GM21737 (cell line): Measurements from ENCODE around the gene LPAR6.
"Not testable (repeated sequence)": the region's sequence is repeated elsewhere in the genome, so short reads cannot be mapped to it uniquely, and the experiment has no call there.

ENCODE experiments used
- ATAC-seq: cut with Tn5 transposase; IDR thresholded peaks from one replicate; pipeline ENCODE4 v1.9.1; 2021; ENCODE audit warnings: mild to moderate bottlenecking, moderate library complexity; ENCODE audit not compliant: unreplicated experiment

LPAR6 gene

DNA sequence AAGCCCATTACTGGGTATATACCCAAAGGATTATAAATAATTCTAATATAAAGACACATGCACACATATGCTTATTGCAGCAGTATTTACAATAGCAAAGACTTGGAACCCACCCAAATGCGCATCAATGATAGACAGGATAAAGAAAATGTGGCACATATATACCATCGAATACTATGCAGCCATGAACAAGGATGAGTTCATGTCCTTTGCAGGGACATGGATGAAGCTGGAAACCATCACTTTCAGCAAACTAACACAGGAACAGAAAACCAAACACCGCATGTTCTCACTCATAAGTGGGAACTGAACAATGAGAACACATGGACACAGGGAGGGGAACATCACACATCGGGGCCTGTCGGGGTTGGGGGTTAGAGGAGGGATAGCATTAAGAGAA lies 9.1 kb upstream of the LPAR6 start:
- ATAC-seq, result not testable (repeated sequence)

DNA sequence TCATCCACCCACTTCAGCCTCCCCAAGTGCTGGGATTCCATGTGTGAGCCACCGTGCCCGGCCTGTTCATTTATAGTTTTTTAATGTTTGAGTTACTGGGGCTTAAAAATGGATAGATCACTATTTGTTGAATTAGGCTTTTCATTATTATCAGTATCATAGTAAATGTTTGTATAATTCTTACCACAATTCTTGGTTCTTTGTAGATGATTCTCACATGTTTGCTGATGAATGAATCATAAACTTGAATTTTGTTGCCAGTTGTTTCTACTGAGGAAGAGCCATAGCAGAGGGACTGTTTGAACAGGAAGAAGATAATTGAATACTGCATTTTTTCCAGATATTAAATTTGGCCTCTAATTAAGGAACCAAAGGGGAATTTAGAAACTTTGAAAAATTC lies 2.6 kb upstream of the LPAR6 start:
- ATAC-seq, result no peak

DNA sequence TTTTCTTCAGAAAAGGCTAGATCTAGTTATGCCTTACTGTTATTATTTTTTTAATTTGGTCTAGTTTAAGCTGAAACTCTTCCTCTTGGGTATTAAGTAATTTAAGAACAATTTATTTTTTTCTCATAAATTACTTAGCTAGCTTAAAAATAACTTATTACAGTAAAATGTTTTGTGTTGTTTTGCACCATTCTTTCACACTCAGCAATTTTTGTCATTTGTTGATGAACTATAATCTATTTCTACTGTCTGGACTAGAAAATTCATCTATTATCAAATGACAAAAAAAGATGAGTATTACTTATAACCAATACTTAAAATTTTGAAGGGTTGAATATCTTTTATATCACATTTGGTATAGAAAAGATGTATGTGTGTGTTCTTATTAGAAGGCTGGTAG lies 1.6 kb upstream of the LPAR6 start:
- ATAC-seq, result no peak

DNA sequence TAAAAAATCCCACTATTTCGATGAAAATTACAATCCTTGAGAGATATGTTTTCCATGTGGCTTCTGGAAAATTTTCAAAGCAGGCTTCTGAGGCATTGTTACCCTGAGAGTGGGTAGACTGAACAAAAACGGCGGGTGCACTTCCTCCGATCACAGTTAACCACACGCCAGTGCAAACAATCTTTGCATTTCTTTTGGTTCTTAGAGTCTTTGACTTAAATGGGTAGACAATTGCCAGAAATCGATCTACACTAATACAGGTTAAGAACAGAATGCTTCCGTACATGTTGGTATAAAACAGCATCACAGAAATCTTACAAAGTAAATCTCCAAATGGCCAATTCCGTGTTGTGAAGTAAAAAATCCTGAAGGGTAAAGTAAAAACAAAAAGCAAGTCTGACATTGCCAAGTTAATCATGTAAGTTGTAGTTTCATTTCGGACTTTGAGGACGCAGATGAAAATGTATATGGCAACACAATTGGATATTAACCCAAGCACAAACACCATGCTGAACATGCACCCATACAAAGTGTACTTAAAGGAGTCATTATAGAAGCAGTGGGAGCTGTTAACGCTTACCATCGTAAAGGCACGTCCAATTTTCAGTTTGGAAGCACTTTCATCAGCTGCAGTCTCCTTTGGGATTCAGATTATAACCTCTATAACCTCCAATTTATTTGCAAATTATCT lies 927 bp downstream of the LPAR6 start:
- ATAC-seq, result no peak

DNA sequence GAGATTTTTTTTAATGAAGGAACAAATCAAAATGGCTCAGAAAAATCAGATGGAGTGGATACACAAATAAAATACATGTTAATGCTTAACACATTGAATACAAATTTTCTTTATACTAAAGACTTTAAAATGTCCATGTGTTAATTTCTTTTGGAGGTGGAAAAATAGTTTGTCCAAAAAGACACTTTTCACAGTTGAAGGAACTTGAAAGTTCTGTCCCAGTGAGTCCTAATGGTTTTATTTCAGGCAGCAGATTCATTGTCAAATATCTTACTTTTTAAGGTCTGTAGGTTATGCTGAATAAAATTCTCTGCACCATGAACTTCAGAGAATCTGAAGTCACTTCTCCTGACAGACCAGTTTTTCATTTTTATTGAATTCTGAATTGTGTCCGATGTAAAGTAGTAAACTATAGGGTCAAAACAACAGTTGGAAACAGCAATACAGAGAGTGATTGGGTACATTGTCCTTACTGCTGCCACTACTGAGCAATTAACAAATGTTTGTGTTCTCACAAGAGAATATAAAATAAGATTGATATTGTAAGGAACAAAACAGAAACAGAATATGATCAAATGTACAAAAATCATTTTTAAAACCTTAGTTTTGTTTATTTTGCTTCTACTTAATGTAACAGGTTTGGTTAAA lies 1.6 kb downstream of the LPAR6 start:
- no peak for ATAC-seq

DNA sequence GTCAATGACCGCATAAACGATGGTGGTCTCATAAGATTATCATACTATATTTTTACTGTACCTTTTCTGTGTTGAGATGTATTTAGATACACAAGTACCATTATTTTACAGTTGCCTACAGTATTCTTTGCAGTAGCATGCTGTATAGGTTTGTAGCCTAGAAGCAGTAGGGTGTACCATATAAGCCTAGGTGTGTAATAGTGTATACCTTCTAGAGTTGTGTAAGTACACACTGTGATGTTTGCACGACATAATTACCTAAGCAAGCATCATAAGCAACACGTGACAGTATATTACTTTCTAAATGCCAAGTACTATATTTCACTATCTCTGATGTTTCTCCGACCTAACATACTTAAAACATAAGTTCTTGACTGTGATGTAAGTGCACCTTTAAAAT lies 2.7 kb downstream of the LPAR6 start:
- ATAC-seq, result no peak

DNA sequence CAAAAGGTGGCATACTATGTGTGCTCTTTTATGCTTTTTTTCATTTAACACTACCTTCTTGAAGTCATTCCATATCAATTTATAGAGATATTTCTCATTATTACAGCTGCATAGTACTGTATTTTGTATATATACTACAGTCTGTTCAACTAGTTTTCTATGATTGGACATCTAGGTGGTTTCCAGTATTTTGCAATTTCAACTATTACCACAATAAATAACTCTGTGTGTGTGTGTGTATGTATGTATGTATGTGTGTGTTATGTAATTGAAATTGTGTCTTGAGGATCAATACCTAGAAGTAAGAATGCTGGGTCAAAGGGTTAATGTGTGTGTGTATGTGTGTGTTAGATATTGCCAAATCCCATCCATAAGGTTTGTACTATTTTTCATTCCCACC lies 7.0 kb downstream of the LPAR6 start:
- no peak for ATAC-seq

DNA sequence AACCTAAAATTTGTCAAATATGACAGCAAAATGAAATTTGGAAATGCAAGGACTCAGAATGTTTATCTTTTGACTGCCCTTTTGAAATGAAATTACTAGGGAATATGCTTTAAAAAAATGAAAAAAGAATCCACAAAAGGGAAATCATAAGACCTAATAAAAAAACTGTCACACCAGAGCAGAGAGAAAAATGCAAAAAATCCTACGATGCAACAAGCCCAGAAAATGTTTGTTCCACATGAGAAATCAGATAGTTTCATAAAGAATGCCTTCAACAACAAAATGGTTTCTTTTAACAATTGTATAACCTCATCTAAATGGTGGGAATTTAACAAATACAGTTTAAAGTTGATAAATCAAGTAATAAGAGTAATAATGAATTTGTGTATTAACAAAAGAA lies 8.0 kb downstream of the LPAR6 start:
- no peak for ATAC-seq

DNA sequence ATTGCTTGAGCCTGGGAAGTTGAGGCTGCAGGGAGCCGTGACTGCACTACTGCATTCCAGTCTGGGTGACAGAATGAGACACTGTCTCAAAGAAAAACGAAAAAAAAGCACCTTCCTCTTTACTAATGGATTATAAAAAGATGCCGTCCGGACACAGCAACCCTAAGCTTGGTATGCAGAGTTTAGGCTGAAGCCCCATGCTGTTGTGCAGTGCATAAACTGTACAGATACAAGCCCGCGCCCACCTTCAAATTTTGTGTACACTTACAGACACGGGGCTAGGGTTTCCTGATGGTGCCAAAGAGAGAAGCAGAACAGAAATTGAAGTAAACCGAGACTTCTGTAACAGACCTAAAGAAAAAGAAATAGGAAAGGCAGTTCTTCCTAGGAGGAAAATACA lies 9.0 kb downstream of the LPAR6 start:
- no peak for ATAC-seq

DNA sequence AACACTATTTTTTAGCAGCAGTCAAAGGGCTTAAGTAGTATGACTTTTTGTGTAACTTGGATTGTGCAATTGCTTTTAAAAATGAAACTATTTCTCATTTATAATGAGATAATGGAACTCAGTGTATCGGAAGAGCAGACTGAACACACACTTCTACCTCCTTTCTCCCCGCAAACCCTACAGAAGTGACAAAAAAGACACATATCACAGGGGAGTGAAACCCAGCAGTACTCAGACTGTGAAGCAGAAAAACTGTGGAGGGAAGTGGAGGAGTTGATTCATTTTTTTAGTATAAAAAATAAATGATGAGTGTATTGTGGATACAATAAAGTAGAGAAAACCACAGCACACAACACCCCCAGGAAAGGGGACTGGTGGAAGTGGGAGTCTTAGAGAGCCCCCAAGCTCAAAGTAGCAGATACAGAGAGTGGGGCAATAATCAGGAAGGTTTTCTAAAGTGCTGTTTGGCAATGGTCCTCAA lies 9.7 kb downstream of the LPAR6 start:
- ATAC-seq, result peak; percentile 47

DNA sequence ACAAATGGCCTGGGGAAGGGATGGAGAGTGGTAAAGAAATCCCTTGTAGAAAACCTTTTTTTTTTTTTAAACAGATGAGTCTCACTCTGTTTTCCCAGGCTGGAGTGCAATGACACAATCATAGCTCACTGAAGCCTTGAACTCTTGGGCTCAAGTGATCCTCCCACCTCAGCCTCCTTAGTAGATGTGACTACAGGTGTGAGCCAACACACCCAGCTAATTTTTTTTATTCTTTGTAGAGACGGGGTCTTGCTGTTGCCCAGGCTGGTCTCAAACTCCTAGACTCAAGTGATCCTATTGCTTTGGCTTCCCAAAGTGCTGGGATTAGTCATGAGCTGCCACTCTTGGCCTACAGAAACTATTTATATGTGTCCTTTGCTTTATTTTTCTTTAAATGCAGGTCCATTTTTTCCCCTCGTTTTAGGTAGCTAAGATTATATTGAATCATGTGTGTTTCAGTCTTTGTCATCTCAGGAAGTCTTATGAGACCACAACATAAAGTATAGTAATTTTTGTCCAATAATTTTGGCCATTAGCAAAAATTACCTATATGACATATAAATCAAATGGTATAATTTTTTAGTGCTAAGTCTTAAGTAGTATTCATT lies 10.5 kb downstream of the LPAR6 start:
- no peak for ATAC-seq

DNA sequence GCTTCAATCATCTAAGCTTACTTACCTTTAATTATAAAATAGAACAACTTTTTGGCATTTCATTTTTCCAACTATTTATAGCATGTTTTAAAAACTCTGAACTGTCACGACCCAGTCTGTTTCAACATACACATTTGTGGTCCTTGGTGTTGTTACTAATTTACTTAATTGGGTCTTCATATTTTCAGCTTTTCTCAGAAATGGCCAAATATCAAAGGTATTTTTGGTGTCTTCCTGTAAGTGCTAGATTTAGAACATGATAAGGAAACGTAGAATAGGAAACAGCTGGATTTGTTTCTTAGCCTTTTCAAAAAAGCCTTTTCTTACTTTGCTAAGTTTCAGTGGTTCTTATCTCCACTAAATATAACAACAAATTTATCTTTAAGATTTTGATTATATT lies 11.4 kb downstream of the LPAR6 start:
- no peak for ATAC-seq

DNA sequence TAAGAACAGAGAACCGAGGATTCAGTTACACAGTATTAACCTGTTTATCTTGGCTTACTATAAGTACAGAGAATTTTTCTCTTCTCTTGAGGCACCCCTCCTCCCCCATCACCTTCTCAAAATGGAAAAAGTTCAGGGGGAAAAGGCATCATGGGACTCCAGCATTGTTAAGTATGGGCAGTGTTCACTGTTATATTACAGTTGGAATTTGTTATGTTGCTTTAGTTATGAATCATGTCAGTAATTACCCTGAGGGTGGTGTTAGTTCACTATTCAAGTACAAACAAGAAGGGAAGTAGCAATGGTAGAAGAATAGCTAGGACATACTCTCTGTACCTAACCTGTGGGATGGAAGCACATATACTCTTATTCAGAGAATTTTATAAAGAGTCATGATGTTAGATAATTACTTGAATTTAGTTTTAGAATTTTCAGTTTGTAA lies 12.0 kb downstream of the LPAR6 start:
- ATAC-seq, result peak; percentile 44

DNA sequence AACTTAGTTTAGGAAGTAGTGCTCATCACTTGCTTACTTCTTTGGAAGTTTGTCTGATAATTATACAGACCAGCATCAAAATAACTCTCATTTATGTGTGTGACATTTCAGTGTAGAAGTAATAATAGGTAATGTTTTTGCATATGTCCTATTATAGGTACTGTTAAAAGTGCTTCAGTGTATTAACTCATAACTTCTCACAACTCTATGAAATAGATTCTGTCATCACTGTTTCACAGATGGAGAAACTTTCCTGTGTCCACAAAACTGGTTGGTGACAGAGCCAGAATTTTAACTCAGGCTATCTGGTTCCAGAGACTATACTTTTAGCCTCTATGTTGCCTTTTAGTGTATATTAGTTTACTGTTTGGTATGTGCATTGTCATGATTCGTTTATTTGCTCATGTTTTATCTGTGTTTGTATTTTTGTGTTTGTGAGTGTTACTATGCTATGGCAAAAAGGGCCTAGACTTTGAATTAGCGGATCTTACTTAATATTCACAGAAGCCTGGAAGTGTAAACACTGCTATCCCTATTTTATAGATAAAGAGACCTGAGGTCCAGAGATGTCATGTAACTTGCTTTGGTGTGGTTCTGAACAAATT lies 12.7 kb downstream of the LPAR6 start:
- no peak for ATAC-seq

DNA sequence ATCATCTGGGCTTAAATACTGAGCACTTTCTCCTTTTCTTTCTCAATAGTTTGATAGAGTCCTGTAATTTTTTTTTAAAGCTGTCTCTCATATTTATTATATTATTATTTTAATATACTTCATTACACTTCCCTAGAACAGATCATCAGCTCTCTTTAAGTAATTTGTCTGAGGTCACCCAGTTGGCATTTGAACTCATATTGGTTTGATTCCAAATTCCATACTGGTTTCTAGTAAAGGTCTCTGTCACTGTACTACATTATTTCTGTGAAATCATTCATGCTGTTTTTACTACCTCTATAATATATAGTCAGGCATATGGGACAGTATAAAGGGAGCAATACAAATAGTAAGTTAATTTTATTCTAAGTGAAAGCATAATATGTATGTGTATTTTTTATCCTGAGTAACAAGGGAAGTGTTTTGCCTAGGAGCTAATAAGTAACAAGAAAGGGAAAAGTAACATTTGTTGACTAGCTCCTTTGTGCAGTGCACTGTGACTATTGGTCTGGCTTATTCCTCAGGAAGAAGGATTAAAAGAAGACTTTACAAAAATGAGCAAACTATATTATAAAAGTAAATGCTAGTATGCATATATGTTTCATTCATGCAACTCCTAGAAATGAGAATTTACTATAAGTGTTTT lies 14.3 kb downstream of the LPAR6 start:
- ATAC-seq, result no peak

DNA sequence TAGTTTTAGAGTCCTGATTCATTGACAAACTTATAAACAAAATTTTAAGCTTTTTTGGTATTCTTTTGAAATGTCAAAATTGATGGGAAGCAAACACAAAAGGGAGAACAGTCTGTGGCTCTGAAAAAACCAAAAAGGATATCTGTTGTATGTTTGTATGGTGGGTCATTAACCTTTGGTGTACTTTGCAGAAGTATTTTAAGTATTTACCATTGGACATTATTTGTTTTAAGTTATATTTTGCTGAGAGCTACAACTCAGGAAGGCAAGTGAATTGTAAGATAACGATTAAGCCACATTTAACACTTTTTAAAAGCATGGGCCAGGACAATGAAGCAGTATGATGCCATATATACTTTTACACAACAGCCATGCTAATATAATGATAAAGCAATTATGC lies 15.2 kb downstream of the LPAR6 start:
- ATAC-seq, result no peak

DNA sequence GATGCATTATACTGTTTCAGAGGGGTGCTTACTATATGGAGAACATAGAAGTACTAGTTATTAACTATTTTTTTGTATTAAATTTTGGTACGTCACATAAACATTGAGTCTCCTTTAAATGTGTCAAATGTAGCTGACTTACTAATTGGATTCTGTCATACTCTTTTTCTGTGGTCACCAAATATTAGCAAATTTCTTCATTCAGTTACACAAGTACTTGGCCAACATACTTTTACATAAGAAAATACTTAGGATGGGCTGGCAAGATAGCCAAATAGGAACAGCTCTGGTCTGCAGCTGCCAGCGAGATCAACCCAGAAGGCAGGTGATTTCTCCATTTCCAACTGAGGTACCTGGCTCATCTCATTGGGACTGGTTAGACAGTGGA lies 19.2 kb downstream of the LPAR6 start:
- ATAC-seq, result no peak

DNA sequence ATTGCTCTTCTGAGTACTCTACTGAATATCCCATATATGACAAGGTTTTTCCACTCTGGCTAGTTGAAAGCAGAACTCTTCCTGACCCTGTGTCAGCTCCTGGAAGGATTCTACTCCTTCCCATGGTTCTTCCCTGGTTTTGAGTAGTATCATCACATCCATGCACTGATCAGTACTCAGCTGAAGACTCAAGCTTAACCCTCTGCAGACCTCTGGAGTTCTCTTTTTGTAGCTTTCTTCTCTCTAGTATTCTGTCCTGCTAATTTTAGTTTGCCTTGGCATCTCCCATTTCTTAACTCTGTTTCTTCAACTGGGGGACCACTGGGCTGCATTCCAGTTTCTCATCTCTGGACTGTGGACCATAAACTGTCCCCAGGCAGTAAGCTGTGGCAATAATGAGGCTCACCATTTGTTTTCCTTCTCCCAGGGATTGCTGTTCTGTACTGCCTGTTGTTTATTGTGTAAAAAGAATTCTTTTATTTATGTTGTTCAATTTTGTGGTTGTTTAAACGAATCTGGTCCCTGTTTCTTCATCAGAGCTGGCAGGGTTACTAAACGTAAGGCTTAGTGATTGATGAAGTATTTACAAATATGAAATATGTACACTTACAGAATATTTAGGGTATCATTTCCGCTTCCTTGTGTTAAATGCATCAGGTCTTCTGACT lies 19.7 kb downstream of the LPAR6 start:
- ATAC-seq, result no peak

DNA sequence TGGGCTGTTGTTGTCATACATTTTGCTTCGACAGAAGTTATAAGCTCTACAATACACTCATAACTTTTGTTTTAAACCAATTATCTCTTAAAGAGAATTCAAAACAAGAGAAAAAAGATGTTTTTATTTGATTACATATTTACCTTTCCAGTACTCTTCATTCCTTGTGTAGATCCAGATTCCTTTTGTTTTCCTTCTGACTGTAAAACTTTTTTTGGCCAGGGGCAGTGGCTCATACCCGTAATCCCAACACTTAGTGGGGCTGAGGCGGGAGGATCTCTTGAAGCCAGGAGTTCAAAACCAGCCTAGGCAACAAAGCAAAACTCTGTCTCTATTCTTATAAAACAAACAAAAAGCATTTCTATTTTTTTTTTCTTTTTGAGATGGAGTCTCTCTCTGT lies 21.7 kb downstream of the LPAR6 start:
- no peak for ATAC-seq

DNA sequence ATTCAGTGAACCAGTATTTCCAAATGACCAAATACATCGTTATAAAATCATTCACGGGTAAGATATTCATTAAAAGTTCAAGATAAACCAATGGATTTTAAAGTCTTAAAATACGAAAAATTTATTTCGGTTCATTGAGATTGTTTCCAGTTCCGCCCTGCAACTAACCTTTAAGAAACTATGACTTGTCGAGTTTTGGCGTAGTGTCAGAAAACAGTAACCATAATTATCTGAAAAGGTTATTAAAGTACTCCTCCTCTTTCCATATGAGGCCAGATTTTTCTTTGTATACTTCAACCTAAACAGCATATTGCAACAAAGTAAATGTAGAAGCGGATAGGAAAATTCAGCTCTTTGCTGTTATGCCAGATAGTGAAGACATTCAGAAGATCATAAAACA lies 26.1 kb downstream of the LPAR6 start:
- ATAC-seq, result no peak

DNA sequence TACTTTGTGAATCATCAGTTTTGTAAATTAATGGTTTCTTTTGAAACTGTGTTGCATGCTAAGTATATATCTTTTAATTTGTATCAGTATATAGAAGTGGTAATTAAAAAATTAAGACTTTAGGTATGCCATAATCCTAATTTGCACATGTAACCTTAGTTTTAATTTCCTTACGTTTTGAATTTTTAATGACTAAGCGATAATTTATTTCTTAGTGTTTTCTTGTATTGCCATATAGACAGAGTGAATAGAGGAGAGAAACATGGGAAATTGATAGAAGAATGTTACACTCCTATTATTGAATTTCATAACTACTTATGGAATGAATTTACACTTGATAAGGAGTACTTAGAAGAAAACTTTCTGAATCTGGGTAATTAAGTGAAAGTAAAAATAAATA lies 29.5 kb downstream of the LPAR6 start:
- ATAC-seq, result no peak
